GM19324 (cell line): ENCODE measurements around the gene TMEM53.
"Not testable (repeated sequence)": the region's sequence is repeated elsewhere in the genome, so short reads cannot be mapped to it uniquely, and the experiment has no call there.

Experiments
- ATAC-seq: cut with Tn5 transposase; IDR thresholded peaks from one replicate; pipeline ENCODE4 v1.9.1; 2021; ENCODE audit warnings: mild to moderate bottlenecking, moderate library complexity; ENCODE audit not compliant: unreplicated experiment, low FRiP score

TMEM53 gene

DNA sequence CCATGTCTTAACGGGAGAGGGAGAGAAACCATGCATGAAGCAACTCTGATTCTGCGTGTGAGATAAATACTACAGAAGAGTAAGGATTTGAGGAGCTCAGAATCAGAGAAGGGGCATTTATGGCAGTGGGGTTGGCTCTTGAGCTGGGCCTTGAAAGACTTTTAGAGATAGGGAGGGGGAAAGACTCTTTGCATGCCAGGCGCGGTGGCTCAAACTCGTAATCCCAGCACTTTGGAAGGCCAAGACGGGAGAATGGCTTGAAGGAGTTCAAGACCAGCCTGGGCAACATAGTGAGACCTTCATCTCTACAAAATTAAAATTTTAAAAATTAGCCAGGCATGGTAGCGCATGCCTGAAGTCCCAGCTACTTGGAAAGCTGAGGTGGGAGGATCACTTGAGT, 905 bp upstream of the TMEM53 start:
- ATAC-seq = no peak

- ATAC-seq = peak; percentile 0
Observed at GRCh38 chr1:44673675-44674112, 587 bp downstream of the TMEM53 start.

- no peak for ATAC-seq
Observed at GRCh38 chr1:44672961-44673674, 1.2 kb downstream of the TMEM53 start.

GRCh38 chr1:44672254-44672955, 1.9 kb downstream of the TMEM53 start:
- no peak for ATAC-seq

DNA sequence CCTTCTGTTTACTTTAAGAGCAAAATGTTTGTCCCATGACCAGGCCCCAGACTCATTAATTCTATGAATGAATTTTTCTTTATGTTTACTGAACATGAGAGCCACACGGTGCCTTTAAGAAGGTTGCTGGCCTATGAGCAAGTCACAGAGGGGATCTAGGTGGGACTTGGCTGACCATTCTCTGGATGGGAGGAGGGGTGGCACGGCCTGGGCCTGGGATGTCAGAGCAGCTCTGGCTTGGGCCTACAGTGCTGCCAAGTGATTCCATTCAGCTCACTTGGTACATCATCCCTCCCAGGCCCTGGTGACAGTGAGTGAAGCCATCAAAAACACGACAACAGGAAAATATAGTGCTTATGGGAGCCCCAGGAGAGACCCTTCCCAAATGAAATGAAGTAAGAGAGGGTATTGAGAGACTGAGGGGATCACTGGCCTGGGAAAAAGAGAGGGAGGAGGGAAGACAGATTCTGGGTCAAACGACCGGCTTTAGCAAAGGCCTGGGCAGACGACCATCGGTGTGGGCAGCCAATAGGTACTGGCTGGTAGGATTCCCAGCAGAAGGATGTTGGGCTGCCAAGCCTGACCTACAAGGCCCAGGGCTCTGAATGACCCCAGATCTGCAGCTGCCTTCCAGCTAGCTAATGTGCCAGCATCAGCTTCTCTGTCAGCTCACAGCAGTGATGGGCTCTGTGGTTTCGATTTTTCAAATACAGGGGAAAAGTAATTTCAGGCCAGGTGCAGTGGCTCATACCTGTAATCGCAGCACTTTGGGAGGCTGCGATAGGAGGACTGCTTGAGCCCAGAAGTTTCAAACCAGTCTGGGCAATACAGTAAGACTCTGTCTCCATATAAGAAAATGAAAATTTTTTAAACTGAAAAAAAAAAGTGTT, 3.3 kb downstream of the TMEM53 start:
- no peak for ATAC-seq

- ATAC-seq = not testable (repeated sequence)
Observed at GRCh38 chr1:44666719-44667118, 7.6 kb downstream of the TMEM53 start.

- no peak for ATAC-seq
Observed at GRCh38 chr1:44664730-44665370, 9.4 kb downstream of the TMEM53 start.

- no peak for ATAC-seq
Observed at GRCh38 chr1:44663417-44663816, 10.9 kb downstream of the TMEM53 start.

DNA sequence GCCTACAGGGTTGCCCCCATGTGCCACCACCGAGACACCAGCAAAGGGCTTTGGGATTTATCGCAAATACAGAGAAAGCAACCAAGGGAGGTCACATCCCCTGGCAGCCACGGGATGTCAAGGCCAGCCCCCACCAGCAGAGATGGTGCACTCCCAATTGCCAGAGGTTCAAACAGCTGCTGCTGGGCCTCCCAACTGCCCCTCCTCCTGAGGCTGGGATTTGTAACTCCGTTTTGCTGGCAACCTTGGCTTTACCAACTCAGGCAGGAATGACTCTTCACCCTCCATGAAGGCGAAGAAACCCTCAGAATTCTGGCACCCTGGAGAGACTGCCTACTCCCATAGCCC, 11.6 kb downstream of the TMEM53 start:
- no peak for ATAC-seq

GRCh38 chr1:44661781-44662682, 12.2 kb downstream of the TMEM53 start:
- ATAC-seq = no peak

GRCh38 chr1:44660176-44660575, 14.1 kb downstream of the TMEM53 start:
- no peak for ATAC-seq

DNA sequence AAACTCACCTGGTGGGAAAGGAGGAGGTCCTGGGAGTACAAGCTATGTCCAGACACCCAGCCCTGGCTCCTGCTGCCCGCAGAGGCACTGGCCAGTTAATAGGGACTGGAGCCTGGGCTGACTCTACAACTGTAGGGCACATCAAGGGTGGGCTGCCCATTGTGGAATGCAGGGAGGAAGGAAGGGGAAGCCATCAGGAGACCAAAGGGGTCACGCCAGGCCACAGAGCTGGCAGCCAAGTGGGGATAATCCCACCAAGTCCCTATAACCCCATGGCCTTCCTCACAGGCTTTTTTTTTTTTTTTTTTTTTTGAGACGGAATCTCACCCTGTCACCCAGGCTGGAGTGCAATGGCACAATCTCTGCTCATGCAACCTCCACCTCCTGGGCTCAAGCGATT, 14.7 kb downstream of the TMEM53 start:
- ATAC-seq = no peak

DNA sequence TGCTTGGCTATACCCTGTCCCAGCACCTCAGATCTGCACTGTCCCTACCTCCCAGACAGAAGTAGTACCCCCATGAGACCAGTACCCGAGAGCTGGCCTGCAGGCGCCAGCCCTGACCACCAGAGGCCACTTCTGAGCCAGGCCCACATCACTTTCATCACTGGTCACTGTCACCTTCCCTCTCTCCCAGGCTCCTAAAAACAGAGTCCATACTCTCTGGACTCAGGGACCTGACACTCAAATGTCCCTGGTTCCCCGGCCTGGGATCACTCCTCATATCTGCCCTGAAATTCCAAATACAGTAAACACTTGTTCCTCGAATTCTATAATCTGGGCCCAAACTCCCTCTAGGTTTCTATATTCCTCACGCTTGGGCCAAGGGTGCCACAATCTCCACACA, 18.7 kb downstream of the TMEM53 start:
- no peak for ATAC-seq

- ATAC-seq = no peak
Observed at GRCh38 chr1:44654621-44655187, 19.6 kb downstream of the TMEM53 start.

- ATAC-seq = no peak
Observed at GRCh38 chr1:44653107-44653964, 20.9 kb downstream of the TMEM53 start.

DNA sequence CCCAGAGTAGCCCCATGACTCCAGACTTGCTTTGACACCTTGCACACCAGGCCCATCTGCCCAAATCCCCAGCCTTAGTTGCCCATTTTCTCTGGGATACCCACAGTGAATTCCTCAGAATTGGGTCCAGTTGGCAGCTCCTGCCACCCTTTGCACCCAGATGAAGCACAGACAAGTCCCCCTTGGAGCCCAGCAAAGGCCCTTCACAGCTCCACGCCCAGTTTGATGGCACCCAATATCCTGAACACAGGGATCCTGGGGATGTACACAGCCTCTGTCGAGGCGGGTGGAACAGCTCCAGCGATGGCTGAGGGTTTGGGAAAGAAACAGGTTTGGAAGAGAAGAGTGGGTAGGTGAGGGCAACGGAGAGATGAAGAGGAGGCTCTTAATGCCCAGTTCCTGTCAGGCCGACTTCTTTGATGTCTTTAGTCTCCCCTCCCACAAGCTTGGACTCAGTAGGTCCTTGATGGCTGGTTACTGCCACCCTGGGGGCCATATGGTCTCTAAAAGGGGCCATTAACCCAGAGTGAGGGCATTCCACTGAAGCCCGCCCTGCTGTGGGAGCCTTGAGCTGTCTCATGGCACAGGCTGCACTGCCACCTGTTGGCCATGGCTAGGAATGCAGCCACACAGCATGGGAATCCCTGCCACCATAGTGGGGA, 21.7 kb downstream of the TMEM53 start:
- no peak for ATAC-seq

DNA sequence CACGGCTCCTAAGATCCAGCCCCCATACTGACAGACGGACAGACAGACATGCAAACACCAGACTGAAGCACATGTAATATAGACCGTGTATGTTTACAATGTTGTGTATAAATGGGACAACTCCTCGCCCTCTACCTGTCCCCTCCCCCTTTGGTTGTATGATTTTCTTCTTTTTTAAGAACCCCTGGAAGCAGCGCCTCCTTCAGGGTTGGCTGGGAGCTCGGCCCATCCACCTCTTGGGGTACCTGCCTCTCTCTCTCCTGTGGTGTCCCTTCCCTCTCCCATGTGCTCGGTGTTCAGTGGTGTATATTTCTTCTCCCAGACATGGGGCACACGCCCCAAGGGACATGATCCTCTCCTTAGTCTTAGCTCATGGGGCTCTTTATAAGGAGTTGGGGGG, 23.2 kb downstream of the TMEM53 start:
- ATAC-seq = no peak
